Measurements from ENCODE around the gene RHCE. TPM values are rescaled to one million over a fixed set of nuclear protein-coding genes. Genes with fewer than 3 reads are reported as not detected.
"Not testable (repeated sequence)": the region's sequence is repeated elsewhere in the genome, so short reads cannot be mapped to it uniquely, and the experiment has no call there.

The RHCE gene
- total RNA-seq, 1 donor from 2014 or later = 1.7 TPM

- ATAC-seq (no peak), DNase-seq (ENCODE audit: missing footprints) (no peak)
- intact Hi-C loops (cut with DNase I) = no loop called here
Observed at GRCh38 chr1:25435397-25436108, 14.9 kb upstream of the RHCE start.

GRCh38 chr1:25433389-25434186 lies 13.0 kb upstream of the RHCE start:
- intact Hi-C loops (cut with DNase I) = no loop called here
- no peak for ATAC-seq
- DNase-seq (ENCODE audit: missing footprints) = no peak

- no peak for DNase-seq (ENCODE audit: missing footprints)
- intact Hi-C loops (cut with DNase I) = no loop called here
- ATAC-seq = no peak
Observed at GRCh38 chr1:25432749-25433388, 12.2 kb upstream of the RHCE start.

- no peak for DNase-seq (ENCODE audit: missing footprints)
- no peak for ATAC-seq
- intact Hi-C loops (cut with DNase I) = no loop called here
Observed at GRCh38 chr1:25431955-25432719, 11.5 kb upstream of the RHCE start.

GRCh38 chr1:25430967-25431881 lies 10.6 kb upstream of the RHCE start:
- no peak for DNase-seq (ENCODE audit: missing footprints)
- peak; percentile 21 for ATAC-seq
- intact Hi-C loops (cut with DNase I) = no loop called here

- DNase-seq (ENCODE audit: missing footprints) = peak; percentile 97
- peak; percentile 96 for ATAC-seq
- intact Hi-C loops (cut with DNase I) = no loop called here
Observed at GRCh38 chr1:25430073-25430966, 9.7 kb upstream of the RHCE start, which contains the start of gene MACO1. MACO1 (plus strand) TSS chr1:25430897; CDS start chr1:25431099, 202 bp downstream.

GRCh38 chr1:25428475-25429166 lies 8.0 kb upstream of the RHCE start:
- no peak for ATAC-seq
- no peak for DNase-seq (ENCODE audit: missing footprints)
- intact Hi-C loops (cut with DNase I) = loop anchor here (10.0 kb wide), 1 partner anchor 56 kb away; no protein-coding TSS in a partner anchor

GRCh38 chr1:25427696-25428095 lies 7.1 kb upstream of the RHCE start:
- intact Hi-C loops (cut with DNase I) = loop anchor here (10.0 kb wide), 1 partner anchor 57 kb away; no protein-coding TSS in a partner anchor
- no peak for ATAC-seq
- DNase-seq (ENCODE audit: missing footprints) = no peak

GRCh38 chr1:25425098-25426085 lies 4.8 kb upstream of the RHCE start:
- intact Hi-C loops (cut with DNase I) = loop anchor here (10.0 kb wide), 1 partner anchor 59 kb away; no protein-coding TSS in a partner anchor
- ATAC-seq (no peak), DNase-seq (ENCODE audit: missing footprints) (no peak)

- ATAC-seq; DNase-seq (ENCODE audit: missing footprints): not testable (repeated sequence)
- intact Hi-C loops (cut with DNase I) = loop anchor here (10.0 kb wide), 1 partner anchor 62 kb away; no protein-coding TSS in a partner anchor
Observed at GRCh38 chr1:25423206-25423605, 2.6 kb upstream of the RHCE start.

- ATAC-seq; intact Hi-C loops (cut with DNase I); DNase-seq (ENCODE audit: missing footprints): not testable (repeated sequence)
Observed at GRCh38 chr1:25419339-25419738, 1.3 kb downstream of the RHCE start.

- ATAC-seq; DNase-seq (ENCODE audit: missing footprints); intact Hi-C loops (cut with DNase I): not testable (repeated sequence)
Observed at GRCh38 chr1:25417280-25417679, 3.3 kb downstream of the RHCE start.

- DNase-seq (ENCODE audit: missing footprints); ATAC-seq; intact Hi-C loops (cut with DNase I): not testable (repeated sequence)
Observed at GRCh38 chr1:25414578-25414977, 6.0 kb downstream of the RHCE start.

- intact Hi-C loops (cut with DNase I); ATAC-seq; DNase-seq (ENCODE audit: missing footprints): not testable (repeated sequence)
Observed at GRCh38 chr1:25414157-25414556, 6.5 kb downstream of the RHCE start.

Measured in Right ventricle myocardium inferior (tissue), 1 donor.